Liver (tissue), 9 donors: Measurements from ENCODE around the gene FGD5. TPM values are rescaled to one million over a fixed set of nuclear protein-coding genes. Genes with fewer than 3 reads are reported as not detected.
A peak's percentile ranks its signal among the peaks of the same experiment; 100 is the strongest.

Experiments
- DNase-seq: peaks from one replicate; pipeline ENCODE4 v3.0.0-alpha.2; 2017; ENCODE audit warnings: low spot score
- H3K27ac ChIP-seq, 2 donors: one replicate each; pipeline ENCODE4 v1.7.0; 2013; ENCODE audit warnings: inconsistent platforms in 2 of 2, low read length in 2 of 2, control low read depth in 1 of 2, low read depth in 1 of 2, mild to moderate bottlenecking in 1 of 2
- H3K27me3 ChIP-seq, 4 donors: one replicate each; pipeline versions ENCODE4 v1.6.1 to v1.7.0; 2013; ENCODE audit warnings: low read length in 3 of 4, inconsistent platforms in 1 of 4, mild to moderate bottlenecking in 1 of 4, moderate library complexity in 1 of 4; ENCODE audit not compliant: control insufficient read depth in 4 of 4, insufficient read depth in 4 of 4
- H3K36me3 ChIP-seq, 4 donors: one replicate each; pipeline versions ENCODE4 v1.6.1 to v1.7.0; 2013; ENCODE audit warnings: low read length in 3 of 4, mild to moderate bottlenecking in 3 of 4, low read depth in 1 of 4, moderate library complexity in 1 of 4; ENCODE audit not compliant: control insufficient read depth in 4 of 4, insufficient read depth in 3 of 4
- H3K4me1 ChIP-seq, 4 donors: one replicate each; pipeline versions ENCODE4 v1.6.1 to v1.7.0; 2013; ENCODE audit warnings: low read length in 3 of 4, mild to moderate bottlenecking in 3 of 4, moderate library complexity in 1 of 4; ENCODE audit not compliant: control insufficient read depth in 4 of 4, insufficient read depth in 4 of 4
- H3K4me3 ChIP-seq, 3 donors: one replicate each; pipeline versions ENCODE4 v1.6.1 to v1.7.0; 2013; ENCODE audit warnings: low read length in 3 of 3, control low read depth in 1 of 3, low read depth in 1 of 3, mild to moderate bottlenecking in 1 of 3
- H3K9ac ChIP-seq, 2 donors: one replicate each; pipeline ENCODE4 v1.7.0; 2013; ENCODE audit warnings: low read length in 2 of 2, mild to moderate bottlenecking in 2 of 2, moderate library complexity in 2 of 2, control low read depth in 1 of 2, low read depth in 1 of 2
- H3K9me3 ChIP-seq, 4 donors: one replicate each; pipeline versions ENCODE4 v1.6.1 to v1.7.0; 2013; ENCODE audit warnings: low read length in 3 of 4; ENCODE audit not compliant: control insufficient read depth in 4 of 4
- ATF3 ChIP-seq: IDR thresholded peaks from 2 replicates; pipeline ENCODE4 v1.6.1; 2016; ENCODE audit warnings: antibody characterized with exemption
- CTCF ChIP-seq: fragments of 150-350 bp; IDR thresholded peaks from 2 replicates; pipeline ENCODE4 v1.5.1; 2017; ENCODE audit warnings: improper control_type of control experiment, low read depth, low read length; ENCODE audit not compliant: missing input control
- FOXA1 ChIP-seq: IDR thresholded peaks from 2 replicates; pipeline ENCODE4 v1.6.1; 2016; ENCODE audit warnings: antibody characterized with exemption
- FOXA2 ChIP-seq: IDR thresholded peaks from 2 replicates; pipeline ENCODE4 v1.6.1; 2016; ENCODE audit warnings: antibody characterized with exemption
- GABPA ChIP-seq, 2 donors: IDR thresholded peaks in 1 of 2; conservative IDR thresholded peaks in 1 of 2; 2 replicates each; pipeline ENCODE4 v1.6.1; 2016; ENCODE audit warnings: antibody characterized with exemption in 2 of 2, mild to moderate bottlenecking in 1 of 2, moderate library complexity in 1 of 2
- HNF4A ChIP-seq, 2 donors: conservative IDR thresholded peaks; 2 replicates each; pipeline ENCODE4 v1.6.1; 2016; ENCODE audit warnings: antibody characterized with exemption in 2 of 2, mild to moderate bottlenecking in 2 of 2
- HNF4G ChIP-seq: IDR thresholded peaks from 2 replicates; pipeline ENCODE4 v1.6.1; 2016; ENCODE audit warnings: antibody characterized with exemption
- JUND ChIP-seq, 2 donors: IDR thresholded peaks; 2 replicates each; pipeline ENCODE4 v1.6.1; 2016; ENCODE audit warnings: antibody characterized with exemption in 2 of 2
- MAX ChIP-seq: IDR thresholded peaks from 2 replicates; pipeline ENCODE4 v1.6.1; 2016; ENCODE audit warnings: antibody characterized with exemption
- NR2F2 ChIP-seq: IDR thresholded peaks from 2 replicates; pipeline ENCODE4 v1.6.1; 2016; ENCODE audit warnings: antibody characterized with exemption
- RAD21 ChIP-seq, 2 donors: IDR thresholded peaks; 2 replicates each; pipeline ENCODE4 v1.6.1; 2016; ENCODE audit warnings: antibody characterized with exemption in 2 of 2, mild to moderate bottlenecking in 2 of 2
- REST ChIP-seq: IDR thresholded peaks from 2 replicates; pipeline ENCODE4 v1.6.1; 2016; ENCODE audit warnings: antibody characterized with exemption, mild to moderate bottlenecking
- TAF1 ChIP-seq: conservative IDR thresholded peaks from 2 replicates; pipeline ENCODE4 v1.6.1; 2016; ENCODE audit warnings: antibody characterized with exemption, mild to moderate bottlenecking
- YY1 ChIP-seq: IDR thresholded peaks from 2 replicates; pipeline ENCODE4 v1.6.1; 2016; ENCODE audit warnings: antibody characterized with exemption, mild to moderate bottlenecking
- ZBTB33 ChIP-seq: IDR thresholded peaks from 2 replicates; pipeline ENCODE4 v1.6.1; 2016; ENCODE audit warnings: antibody characterized with exemption
- WGBS: extraction: QIAGEN DNeasy Blood & Tissue Kit; methylation state at CpG from one replicate; pipeline ENCODE4 v1.1.7; 2013; 5-methylcytosine and 5-hydroxymethylcytosine counted together
- polyA plus RNA-seq, 2 donors: library from polyadenylated mRNA; stranded (reverse) in 1 of 2; unstranded in 1 of 2; fragments of 200-250 nt in 1 of 2; fragments of >200 nt in 1 of 2; fragmentation: Nextera tagmentation in 1 of 2; extraction: Ambion mirVana in 1 of 2; gene quantifications; one replicate each; pipeline versions ENCODE4 v1.2.1 to v1.2.3, GENCODE V29; 2013 to 2015
- total RNA-seq, 2 donors: library from RNA; depleted of rRNA; stranded (reverse); fragments of >200 nt; gene quantifications; one replicate each; pipeline ENCODE4 v1.2.3, GENCODE V29; 2014
- donor health status: healthy.
- donor health status: healthy.
- donor health status: healthy.
- donor health status: healthy.
- donor health status: healthy.

Gene FGD5
- total and polyA plus RNA-seq, 4 donors = 2.0 to 6.3 (median 3.1) TPM

GRCh38 chr3:14771593-14772497 is 46.9 kb upstream of the FGD5 start:
- H3K9ac ChIP-seq = no peak overlapping the region
- 87% methylated on average over 18 of the region's 18 CpGs for WGBS
- no peak overlapping the region for H3K27ac ChIP-seq
- no peaks in the 10 kb centered on the region for H3K4me1 ChIP-seq
- H3K27me3 ChIP-seq = no peaks in the 10 kb centered on the region
- H3K9me3 ChIP-seq = no peaks in the 10 kb centered on the region
- no peaks in the 10 kb centered on the region for H3K36me3 ChIP-seq
- no peak for TF ChIP-seq FOXA1
- no peak for TF ChIP-seq HNF4A (conservative IDR thresholded peaks at IDR 0.05)
- TF ChIP-seq HNF4G = no peak
- TF ChIP-seq NR2F2 = no peak
- H3K4me3 ChIP-seq = no peak overlapping the region
- peak; percentile 22 for DNase-seq

GRCh38 chr3:14772533-14773138 is 46.1 kb upstream of the FGD5 start:
- WGBS = 90% methylated on average over 16 of the region's 16 CpGs
- no peak overlapping the region for H3K27ac ChIP-seq
- TF ChIP-seq ZBTB33 (no peak), CTCF (no peak), RAD21 (IDR thresholded peaks at IDR 0.05) (no peak), HNF4G (no peak), ATF3 (no peak), NR2F2 (no peak), FOXA2 (no peak), MAX (no peak), FOXA1 (no peak), JUND (IDR thresholded peaks at IDR 0.05) (no peak), YY1 (no peak)

GRCh38 chr3:14773281-14773680 is 45.5 kb upstream of the FGD5 start:
- Histone ChIP-seq H3K9me3 (no peaks in the 10 kb centered on the region), H3K36me3 (no peaks in the 10 kb centered on the region), H3K4me1 (no peaks in the 10 kb centered on the region), H3K9ac (no peak overlapping the region), H3K4me3 (no peak overlapping the region), H3K27me3 (no peaks in the 10 kb centered on the region), H3K27ac (no peak overlapping the region)
- TF ChIP-seq HNF4A (conservative IDR thresholded peaks at IDR 0.05) = no peak
- no peak for TF ChIP-seq REST
- no peak for TF ChIP-seq NR2F2
- TF ChIP-seq TAF1 = no peak
- TF ChIP-seq ZBTB33 = no peak
- TF ChIP-seq FOXA1 = no peak
- TF ChIP-seq GABPA (IDR thresholded peaks at IDR 0.05 in 1 of 2, conservative IDR thresholded peaks at IDR 0.05 in 1 of 2) = no peak
- no peak for DNase-seq

More at GRCh38 chr3:14772533-14773138, 46.1 kb upstream of the FGD5 start:
- Histone ChIP-seq H3K9ac (no peak overlapping the region), H3K9me3 (no peaks in the 10 kb centered on the region), H3K4me1 (no peaks in the 10 kb centered on the region), H3K27me3 (no peaks in the 10 kb centered on the region), H3K36me3 (no peaks in the 10 kb centered on the region), H3K4me3 (no peak overlapping the region)
- DNase-seq = peak; percentile 17
